Lower leg skin (tissue), 3 donors: ENCODE results near the gene TAF1B.

Source experiments
- POLR2A ChIP-seq, 2 donors: fragments of 450-650 bp; IDR thresholded peaks; one replicate each; pipeline ENCODE4 v1.6.1; 2016 to 2017; ENCODE audit warnings: antibody characterized with exemption in 2 of 2, mild to moderate bottlenecking in 1 of 2, moderate library complexity in 1 of 2
- TF ChIP-seq, protein P1 (sequence below), 3 donors: fragments of 450-650 bp; IDR thresholded peaks; one replicate each; pipeline ENCODE4 v1.5.1; 2016; ENCODE audit warnings: antibody characterized with exemption in 3 of 3, mild to moderate bottlenecking in 3 of 3, moderate library complexity in 2 of 3

DNA sequence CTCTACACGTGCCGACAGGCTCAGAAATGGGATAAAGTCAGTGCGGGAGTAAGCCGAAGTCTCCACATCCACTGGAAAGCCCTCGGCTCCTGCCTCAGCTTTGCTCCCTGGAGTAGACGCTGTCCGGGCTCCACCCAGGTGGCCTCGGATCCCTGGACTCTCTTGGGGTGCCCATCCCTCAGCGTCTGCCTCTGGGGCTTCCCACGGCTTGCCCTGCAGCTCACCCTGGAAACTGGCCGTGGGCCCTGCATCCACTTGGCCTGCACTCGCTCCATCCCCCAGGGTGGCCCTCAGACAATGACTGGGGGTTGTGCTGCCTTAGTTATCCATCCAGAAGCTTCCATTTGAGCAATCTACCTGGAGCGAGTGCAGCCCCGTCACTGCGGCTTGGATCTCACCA is 36.2 kb upstream of the TAF1B start:
- TF ChIP-seq, protein P1, sequence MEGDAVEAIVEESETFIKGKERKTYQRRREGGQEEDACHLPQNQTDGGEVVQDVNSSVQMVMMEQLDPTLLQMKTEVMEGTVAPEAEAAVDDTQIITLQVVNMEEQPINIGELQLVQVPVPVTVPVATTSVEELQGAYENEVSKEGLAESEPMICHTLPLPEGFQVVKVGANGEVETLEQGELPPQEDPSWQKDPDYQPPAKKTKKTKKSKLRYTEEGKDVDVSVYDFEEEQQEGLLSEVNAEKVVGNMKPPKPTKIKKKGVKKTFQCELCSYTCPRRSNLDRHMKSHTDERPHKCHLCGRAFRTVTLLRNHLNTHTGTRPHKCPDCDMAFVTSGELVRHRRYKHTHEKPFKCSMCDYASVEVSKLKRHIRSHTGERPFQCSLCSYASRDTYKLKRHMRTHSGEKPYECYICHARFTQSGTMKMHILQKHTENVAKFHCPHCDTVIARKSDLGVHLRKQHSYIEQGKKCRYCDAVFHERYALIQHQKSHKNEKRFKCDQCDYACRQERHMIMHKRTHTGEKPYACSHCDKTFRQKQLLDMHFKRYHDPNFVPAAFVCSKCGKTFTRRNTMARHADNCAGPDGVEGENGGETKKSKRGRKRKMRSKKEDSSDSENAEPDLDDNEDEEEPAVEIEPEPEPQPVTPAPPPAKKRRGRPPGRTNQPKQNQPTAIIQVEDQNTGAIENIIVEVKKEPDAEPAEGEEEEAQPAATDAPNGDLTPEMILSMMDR (IDR thresholded peaks at IDR 0.05) = no peak
- TF ChIP-seq POLR2A (IDR thresholded peaks at IDR 0.05) = no peak
